ENCODE data around the gene SUCNR1.
"Not testable (repeated sequence)": the region's sequence is repeated elsewhere in the genome, so short reads cannot be mapped to it uniquely, and the experiment has no call there.

The SUCNR1 gene

GRCh38 chr3:151925419-151925818 is 52.0 kb downstream of the SUCNR1 start:
- Histone ChIP-seq H3K9me3 (ENCODE audit: control insufficient read depth, insufficient read depth, low read length) (no peaks in the 10 kb centered on the region), H3K4me1 (ENCODE audit: insufficient read depth, low read length) (no peaks in the 10 kb centered on the region), H3K9ac (ENCODE audit: low read depth, low read length) (no peak overlapping the region), H3K36me3 (ENCODE audit: insufficient read depth, low read length) (no peaks in the 10 kb centered on the region)

GRCh38 chr3:151925876-151926275 is 52.4 kb downstream of the SUCNR1 start:
- Histone ChIP-seq H3K9me3 (ENCODE audit: control insufficient read depth, insufficient read depth, low read length) (no peaks in the 10 kb centered on the region; the same call in 1 of the 2 replicates), H3K9ac (ENCODE audit: low read depth, low read length) (no peak overlapping the region)

GRCh38 chr3:151926956-151927355 is 53.5 kb downstream of the SUCNR1 start:
- no peaks in the 10 kb centered on the region; the same call in 1 of the 2 replicates for H3K9me3 ChIP-seq (ENCODE audit: control insufficient read depth, insufficient read depth, low read length)
- H3K4me1 ChIP-seq (ENCODE audit: insufficient read depth, low read length) = no peaks in the 10 kb centered on the region
- H3K36me3 ChIP-seq (ENCODE audit: insufficient read depth, low read length) = no peaks in the 10 kb centered on the region
- H3K9ac ChIP-seq (ENCODE audit: low read depth, low read length) = no peak overlapping the region

More at GRCh38 chr3:151925876-151926275, 52.4 kb downstream of the SUCNR1 start:
- Histone ChIP-seq H3K36me3 (ENCODE audit: insufficient read depth, low read length) (no peaks in the 10 kb centered on the region), H3K4me1 (ENCODE audit: insufficient read depth, low read length) (no peaks in the 10 kb centered on the region)

- H3K9ac ChIP-seq (ENCODE audit: low read depth, low read length); H3K36me3 ChIP-seq (ENCODE audit: insufficient read depth, low read length); H3K9me3 ChIP-seq (ENCODE audit: control insufficient read depth, insufficient read depth, low read length); H3K4me1 ChIP-seq (ENCODE audit: insufficient read depth, low read length): not testable (repeated sequence)
These were observed 54.6 kb downstream of the SUCNR1 start for GRCh38 chr3:151927915-151928525.

- Histone ChIP-seq H3K36me3 (ENCODE audit: insufficient read depth, low read length) (no peaks in the 10 kb centered on the region), H3K4me1 (ENCODE audit: insufficient read depth, low read length) (no peaks in the 10 kb centered on the region), H3K9ac (ENCODE audit: low read depth, low read length) (no peak overlapping the region), H3K9me3 (ENCODE audit: control insufficient read depth, insufficient read depth, low read length) (no peaks in the 10 kb centered on the region; the same call in 1 of the 2 replicates)
These were observed 57.7 kb downstream of the SUCNR1 start for GRCh38 chr3:151931171-151931570.

- H3K36me3 ChIP-seq (ENCODE audit: insufficient read depth, low read length) = no peaks in the 10 kb centered on the region
- no peak overlapping the region for H3K9ac ChIP-seq (ENCODE audit: low read depth, low read length)
- no peaks in the 10 kb centered on the region for H3K4me1 ChIP-seq (ENCODE audit: insufficient read depth, low read length)
- no peaks in the 10 kb centered on the region; the same call in 1 of the 2 replicates for H3K9me3 ChIP-seq (ENCODE audit: control insufficient read depth, insufficient read depth, low read length)
These were observed 59.9 kb downstream of the SUCNR1 start for GRCh38 chr3:151933234-151933853.
